ENCODE results near the gene LRP4. TPM values are rescaled to one million over a fixed set of nuclear protein-coding genes. Genes with fewer than 3 reads are reported as not detected.
A peak's percentile ranks its signal among the peaks of the same experiment; 100 is the strongest.

Gene LRP4
- total RNA-seq, 1 experiment from 2014 or later: 15.2 TPM

DNA sequence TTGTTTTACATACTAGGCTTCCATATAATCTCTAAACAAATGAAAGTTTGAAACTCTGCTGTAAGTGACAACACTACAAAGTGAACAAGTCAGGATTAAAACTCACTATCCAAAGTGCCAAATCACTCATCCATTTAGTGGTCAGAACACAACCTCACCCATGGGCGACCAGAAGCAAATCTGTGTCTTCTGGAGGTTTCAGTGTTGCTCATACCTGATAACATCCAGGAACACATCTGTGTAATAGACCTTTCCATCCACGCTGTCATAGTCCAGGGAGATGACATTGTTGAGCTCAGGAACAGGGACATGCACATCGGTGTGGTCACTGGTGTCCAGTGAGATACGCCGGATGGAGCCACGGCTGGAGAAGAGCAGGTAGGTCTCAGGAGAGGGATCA, 43.8 kb downstream of the LRP4 start:
- peak; percentile 12 for DNase-seq (ENCODE audit: low read depth)
- in situ Hi-C loops (cut with HindIII; ENCODE audit: low pct_unique_long_range_greater_than_20kb, low sequenced_read_pairs): no loop called here

DNA sequence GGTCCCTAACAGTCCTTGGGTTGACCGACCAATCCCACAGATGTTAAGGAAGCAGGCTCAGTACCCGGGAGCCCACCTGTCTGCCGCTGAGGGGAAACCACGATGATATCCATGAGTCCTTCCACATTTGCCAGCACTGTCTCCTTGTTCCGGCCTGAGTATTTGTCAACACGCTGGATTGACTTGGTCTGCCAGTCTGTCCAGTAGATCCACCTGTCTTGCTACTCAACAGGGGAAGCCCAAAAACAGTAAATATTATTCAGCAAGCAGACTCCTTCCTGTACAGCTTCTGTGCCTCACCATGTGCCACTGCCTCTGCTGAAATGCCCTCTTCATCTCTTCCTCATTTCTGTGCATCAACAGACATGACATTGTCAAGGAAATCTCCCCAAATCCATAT, 49.4 kb downstream of the LRP4 start:
- in situ Hi-C loops (cut with HindIII; ENCODE audit: low pct_unique_long_range_greater_than_20kb, low sequenced_read_pairs): no loop called here
- no peak for DNase-seq (ENCODE audit: low read depth)

DNA sequence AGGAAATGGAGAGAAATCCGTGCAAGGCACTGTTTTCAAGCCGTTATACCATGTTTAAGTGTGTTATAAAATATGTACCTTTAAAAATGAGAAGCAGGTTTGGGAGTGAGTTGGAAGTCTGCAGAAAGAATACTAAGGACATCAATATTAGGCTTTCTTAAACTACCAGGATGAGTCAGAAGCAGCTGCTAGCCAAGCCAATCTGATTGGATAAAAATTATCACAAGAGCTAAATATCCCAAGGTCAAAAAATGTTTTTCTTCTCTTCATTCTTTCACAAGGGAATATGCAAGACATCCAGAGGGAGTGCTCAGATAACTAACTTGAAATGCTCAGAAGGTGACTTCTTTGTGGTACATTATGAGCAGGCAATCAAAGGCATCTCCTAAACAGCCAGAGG, 53.0 kb downstream of the LRP4 start:
- in situ Hi-C loops (cut with HindIII; ENCODE audit: low pct_unique_long_range_greater_than_20kb, low sequenced_read_pairs): no loop called here
- DNase-seq (ENCODE audit: low read depth): no peak

DNA sequence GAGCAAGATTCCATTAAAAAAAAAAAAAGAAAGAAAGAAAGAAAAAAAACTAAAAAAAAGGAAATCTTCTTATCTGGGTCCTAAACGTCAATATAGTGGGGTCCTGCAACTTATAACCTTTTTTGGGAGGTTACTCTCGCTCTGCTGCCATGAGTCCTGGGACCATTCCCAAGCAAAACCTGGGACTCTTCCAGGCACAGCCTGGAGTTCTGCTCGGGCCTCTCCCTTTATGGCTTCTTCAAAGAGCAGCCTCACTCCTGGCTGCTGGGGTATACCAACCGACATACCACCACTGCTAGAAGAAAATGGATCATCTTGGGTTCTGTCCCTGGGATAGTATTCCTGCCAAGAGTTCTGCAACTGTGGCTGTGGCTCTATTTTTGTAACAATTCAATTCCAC, 58.1 kb downstream of the LRP4 start:
- in situ Hi-C loops (cut with HindIII; ENCODE audit: low pct_unique_long_range_greater_than_20kb, low sequenced_read_pairs): no loop called here
- DNase-seq (ENCODE audit: low read depth): no peak

DNA sequence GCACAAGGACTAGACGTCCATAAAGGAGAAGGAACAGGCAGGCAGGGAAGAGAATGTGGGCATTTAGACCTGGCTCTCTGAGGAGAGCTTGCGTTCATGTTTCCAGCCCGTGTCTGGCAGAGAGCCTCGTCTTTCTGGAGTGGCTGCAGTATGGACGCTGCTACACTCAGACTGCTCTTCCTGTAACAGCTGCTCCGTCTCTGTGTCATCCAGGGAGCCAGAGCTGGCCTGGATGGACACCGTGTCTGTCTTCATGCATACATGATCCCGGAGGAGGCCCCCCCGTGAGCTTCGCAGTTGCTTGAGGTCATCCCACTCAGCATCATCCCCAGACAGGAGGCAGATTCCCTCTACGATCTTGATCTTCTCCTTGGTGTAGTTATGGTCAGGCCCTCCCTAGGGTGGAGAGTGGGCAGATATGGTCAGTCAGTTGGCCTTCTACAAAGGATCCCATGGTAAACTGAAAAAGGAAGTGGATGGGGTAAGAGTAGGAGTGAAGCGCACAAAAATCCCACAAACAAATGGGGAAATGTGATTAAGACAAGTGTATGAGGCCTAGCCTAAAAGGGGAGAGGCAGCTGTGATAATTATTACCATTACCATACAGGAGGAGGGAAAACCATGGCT, 59.3 kb downstream of the LRP4 start:
- no peak for DNase-seq (ENCODE audit: low read depth)
- in situ Hi-C loops (cut with HindIII; ENCODE audit: low pct_unique_long_range_greater_than_20kb, low sequenced_read_pairs): no loop called here

DNA sequence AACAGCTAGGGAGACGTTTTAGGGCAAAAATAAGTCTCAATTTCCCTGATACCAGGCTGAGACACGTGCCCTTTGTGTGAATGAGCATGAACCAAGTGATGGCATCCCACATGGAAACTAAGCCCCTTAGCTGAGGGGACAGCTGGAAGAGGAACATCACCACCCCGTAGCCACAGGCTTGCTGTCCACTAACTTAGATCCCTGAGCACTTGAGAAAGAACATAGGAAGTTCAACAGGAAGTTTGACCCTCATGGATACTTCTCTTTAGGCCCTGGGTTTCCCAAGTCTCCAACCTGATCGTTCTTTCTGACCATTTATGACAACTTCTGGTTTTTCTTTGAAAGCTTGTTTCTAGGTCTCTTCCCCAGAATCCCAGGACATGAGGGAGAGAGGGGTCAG, 60.7 kb downstream of the LRP4 start:
- in situ Hi-C loops (cut with HindIII; ENCODE audit: low pct_unique_long_range_greater_than_20kb, low sequenced_read_pairs): no loop called here
- no peak for DNase-seq (ENCODE audit: low read depth)

DNA sequence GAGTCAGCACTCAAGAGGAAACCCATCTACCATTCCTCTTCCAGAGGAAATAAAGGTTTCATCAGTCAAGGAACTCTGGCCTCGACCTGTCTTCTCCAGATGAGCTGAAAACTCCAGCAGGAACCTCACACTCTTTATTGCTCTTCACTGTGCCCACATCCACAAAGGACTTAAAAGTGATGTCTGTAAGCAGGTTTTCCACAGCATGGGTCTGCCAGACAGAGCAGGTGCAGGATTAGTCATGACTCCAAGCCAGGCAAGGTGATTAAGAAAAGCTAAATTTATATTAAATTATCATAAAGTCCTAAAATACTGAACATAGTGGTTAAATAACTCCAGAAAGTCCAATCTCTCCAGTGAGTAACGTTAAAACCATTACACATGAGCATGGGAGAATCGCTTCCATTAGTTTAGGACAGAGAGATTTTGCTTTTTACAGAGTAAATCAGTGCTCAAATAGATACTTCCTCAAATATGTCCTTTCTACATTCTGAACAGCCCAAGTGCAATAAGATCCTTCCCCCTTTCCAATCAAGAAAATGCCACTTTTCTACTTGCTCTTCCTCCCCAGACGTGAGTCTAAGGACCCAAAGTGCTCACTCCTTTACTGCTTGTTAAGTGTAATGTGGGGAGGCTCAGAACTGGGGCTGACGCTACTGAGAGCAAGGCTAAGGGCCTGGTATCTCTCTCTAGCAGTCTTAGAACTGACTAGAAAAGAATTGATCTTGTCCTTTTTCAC, 61.6 kb downstream of the LRP4 start:
- no peak for DNase-seq (ENCODE audit: low read depth)
- in situ Hi-C loops (cut with HindIII; ENCODE audit: low pct_unique_long_range_greater_than_20kb, low sequenced_read_pairs): no loop called here

DNA sequence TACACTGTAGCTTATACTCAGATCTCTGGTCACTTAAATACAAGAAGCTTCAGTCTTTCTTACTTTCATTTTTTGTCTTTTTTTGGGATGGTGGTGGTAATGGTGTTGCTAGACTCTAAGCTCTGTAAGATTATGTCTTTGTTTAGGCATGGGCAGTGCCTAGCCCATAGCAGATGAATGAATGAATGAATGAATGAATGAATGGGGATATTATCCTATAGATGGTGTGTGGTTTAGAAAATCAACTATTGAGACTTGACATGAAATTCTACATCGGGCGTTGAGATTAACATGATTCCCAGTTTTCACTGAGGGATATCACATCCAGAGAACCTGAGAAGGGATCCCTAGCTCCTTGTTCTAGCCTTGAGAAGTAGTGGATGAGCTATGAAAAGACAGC, 62.5 kb downstream of the LRP4 start:
- in situ Hi-C loops (cut with HindIII; ENCODE audit: low pct_unique_long_range_greater_than_20kb, low sequenced_read_pairs): no loop called here

DNA sequence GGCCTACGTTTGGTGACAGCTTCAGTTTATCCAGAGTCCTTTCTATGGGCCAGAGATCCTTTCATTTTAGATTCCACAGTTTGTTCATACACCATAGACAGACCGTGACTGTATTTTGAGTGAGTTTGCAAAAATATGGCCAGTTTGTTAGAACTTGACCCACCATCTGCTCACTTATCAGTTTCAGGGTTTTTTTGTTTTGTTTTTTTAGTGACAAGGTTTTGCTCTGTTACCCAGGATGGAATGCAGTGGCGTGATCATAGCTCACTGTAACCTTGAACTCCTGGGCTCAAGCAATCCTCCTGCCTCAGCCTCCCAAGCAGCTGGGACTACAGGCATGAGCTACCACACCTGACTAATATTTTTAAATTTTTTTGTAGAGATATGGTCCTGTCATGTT, 63.2 kb downstream of the LRP4 start:
- no peak for DNase-seq (ENCODE audit: low read depth)
- in situ Hi-C loops (cut with HindIII; ENCODE audit: low pct_unique_long_range_greater_than_20kb, low sequenced_read_pairs): no loop called here

More for the DNA sequence above, 62.5 kb downstream of the LRP4 start:
- no peak for DNase-seq (ENCODE audit: low read depth)

DNA sequence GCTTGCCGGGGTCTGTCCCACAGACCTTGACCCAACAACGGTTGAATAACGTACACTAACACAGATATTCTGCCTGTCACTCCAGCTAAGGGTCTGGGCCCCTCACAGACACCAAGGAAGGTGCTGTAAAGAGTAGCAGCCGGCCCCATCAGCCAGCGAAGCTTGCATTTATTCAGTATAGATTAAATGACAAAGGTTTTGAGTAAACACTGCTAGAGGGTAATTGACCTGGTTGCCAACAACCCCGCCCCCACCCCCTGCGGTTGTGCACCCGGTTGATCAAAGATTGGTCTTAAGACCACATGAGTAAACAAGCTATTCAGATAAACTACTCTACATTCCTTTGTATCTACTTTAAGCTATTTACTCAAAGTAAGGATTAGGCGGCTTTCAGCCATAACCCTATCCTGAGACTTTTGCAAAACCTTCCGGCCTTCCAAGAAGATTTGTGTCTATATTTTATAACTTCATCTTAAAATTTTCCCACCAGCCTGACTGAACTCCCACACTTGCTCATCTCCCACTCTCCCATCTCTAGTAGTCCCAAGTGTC, 67.4 kb downstream of the LRP4 start:
- DNase-seq (ENCODE audit: low read depth): no peak

DNA sequence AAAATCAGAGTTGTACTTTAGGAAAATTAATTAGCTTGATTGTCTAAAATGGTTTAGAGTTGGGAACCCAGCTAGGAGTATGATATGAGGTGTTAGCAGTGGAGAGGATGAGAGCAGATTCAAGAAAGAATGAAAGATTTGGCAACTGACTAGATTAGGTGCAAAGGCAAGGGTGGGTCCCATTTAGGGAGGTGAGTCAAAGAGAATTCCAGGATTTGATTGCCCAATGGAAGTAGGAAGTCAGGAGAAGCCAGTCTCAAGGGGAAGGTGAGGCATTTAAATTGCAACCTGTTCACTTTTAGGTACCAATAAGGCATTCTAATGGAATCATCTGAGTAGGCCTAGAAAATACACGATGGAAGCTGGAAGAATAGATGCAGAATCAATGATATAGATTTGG, 68.7 kb downstream of the LRP4 start:
- no peak for DNase-seq (ENCODE audit: low read depth)
- in situ Hi-C loops (cut with HindIII; ENCODE audit: low pct_unique_long_range_greater_than_20kb, low sequenced_read_pairs): no loop called here

More for the DNA sequence above, 67.4 kb downstream of the LRP4 start:
- in situ Hi-C loops (cut with HindIII; ENCODE audit: low pct_unique_long_range_greater_than_20kb, low sequenced_read_pairs): no loop called here

DNA sequence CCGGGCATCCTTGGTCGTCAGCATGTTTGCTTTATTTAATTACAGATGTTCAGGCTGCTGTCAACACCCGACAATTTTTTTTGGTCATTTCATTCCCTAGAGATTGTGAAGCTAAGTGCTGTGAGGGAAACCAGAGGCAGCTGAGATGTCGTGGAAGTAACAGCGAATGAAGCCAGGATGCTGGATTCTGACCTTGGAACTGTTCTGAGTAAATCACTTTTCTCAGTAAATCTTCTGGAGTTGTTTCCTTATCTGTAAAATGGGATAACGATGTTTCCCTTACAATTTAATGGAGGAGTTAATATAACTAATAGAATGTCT, 71.9 kb downstream of the LRP4 start:
- in situ Hi-C loops (cut with HindIII; ENCODE audit: low pct_unique_long_range_greater_than_20kb, low sequenced_read_pairs): no loop called here
- no peak for DNase-seq (ENCODE audit: low read depth)

DNA sequence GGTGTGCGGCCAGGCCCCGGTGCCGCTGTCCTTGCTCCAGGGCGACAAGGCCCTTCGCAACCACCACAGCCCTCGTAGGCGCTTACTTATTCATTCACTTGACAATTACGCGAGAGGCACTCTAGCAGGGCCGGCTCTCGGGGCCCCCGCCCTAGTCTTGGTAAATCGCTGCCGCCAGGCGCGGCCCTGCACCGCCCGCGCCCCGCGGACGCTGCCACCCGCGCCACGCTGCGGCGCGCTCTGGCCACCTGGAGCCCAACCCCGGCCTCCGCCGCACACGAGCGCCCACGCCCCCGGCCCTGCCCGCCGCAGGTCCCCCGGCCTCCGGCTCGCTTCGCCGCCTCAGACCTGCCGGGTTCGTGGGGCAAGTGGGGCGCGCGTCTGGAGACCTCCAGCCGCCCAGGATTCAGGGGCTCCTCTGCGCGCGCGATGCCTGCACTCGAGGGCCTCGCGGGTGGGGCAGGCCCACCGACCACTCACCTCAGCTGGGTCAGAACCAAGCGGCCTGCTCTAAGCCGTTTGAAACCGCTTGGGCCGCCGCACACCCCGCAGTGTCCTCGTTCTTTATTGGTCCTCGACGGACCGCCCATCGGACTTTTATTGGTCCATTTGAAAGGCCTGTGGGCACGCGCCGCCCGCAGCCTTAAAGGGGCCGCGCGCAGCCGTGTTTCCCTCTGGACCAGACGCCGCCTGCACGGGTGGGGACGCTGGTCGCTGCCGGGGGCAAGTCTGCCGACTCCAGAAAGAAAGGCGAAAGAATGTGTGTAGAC, 72.4 kb downstream of the LRP4 start, which contains the start of gene CKAP5:
Gene CKAP5 (minus strand): TSS at position 541 of the 770 bp plus-strand sequence. CDS start 25,049 bp downstream, outside the sequence.
- in situ Hi-C loops (cut with HindIII; ENCODE audit: low pct_unique_long_range_greater_than_20kb, low sequenced_read_pairs): no loop called here
- DNase-seq (ENCODE audit: low read depth): peak; percentile 72

DNA sequence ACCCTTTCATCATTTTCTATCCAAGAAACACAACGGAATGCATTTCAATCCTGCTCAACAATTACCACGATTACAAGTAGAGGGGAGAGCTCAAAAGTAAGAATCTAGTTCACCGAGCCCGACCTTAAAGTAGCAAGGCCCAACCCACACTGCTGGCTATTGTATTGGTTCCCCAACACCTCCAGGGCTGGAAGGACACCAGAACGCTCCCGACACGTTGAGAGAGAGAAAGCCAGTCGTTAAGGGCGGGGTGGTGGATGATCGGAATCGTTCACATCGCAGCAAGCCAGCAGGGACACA, 73.0 kb downstream of the LRP4 start:
- in situ Hi-C loops (cut with HindIII; ENCODE audit: low pct_unique_long_range_greater_than_20kb, low sequenced_read_pairs): no loop called here
- peak; percentile 41 for DNase-seq (ENCODE audit: low read depth)

DNA sequence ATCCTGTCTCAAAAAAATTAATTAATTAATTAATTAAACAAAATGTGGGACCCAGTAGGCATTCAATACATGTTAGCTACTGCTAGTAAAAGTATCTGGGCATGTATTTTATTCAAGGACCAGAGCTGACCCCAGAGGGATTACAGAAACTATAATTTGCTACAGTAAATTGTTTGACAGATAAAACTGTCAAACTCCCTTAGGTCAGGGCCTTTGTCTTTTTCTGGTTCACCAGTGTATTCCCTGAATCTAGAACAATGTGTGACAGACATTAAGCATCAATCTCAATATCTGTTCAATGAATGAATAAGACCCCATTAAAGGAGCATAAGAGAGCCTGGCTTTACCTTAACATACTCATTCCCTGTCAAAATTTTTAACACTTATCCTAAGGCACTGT, 78.2 kb downstream of the LRP4 start:
- in situ Hi-C loops (cut with HindIII; ENCODE audit: low pct_unique_long_range_greater_than_20kb, low sequenced_read_pairs): no loop called here
- no peak for DNase-seq (ENCODE audit: low read depth)

DNA sequence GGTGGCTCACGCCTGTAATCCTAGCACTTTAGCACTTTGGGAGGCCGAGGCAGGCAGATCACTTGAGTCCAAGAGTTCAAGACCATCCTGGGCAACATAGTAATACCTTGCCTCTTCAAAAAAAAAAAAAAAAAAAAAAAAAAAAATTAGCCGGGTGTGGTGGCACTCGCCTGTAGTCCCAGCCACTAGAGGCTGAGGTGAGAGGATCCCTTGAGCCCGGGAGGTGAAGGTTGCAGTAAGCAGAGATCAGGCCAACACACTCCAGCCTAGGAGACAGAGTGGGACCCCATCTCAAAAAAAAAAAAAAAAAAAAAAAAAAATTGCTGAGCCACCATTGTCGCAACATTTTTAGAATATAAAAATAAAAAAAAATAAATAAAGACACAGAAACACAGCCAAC, 79.8 kb downstream of the LRP4 start:
- in situ Hi-C loops (cut with HindIII; ENCODE audit: low pct_unique_long_range_greater_than_20kb, low sequenced_read_pairs): no loop called here
- DNase-seq (ENCODE audit: low read depth): no peak

DNA sequence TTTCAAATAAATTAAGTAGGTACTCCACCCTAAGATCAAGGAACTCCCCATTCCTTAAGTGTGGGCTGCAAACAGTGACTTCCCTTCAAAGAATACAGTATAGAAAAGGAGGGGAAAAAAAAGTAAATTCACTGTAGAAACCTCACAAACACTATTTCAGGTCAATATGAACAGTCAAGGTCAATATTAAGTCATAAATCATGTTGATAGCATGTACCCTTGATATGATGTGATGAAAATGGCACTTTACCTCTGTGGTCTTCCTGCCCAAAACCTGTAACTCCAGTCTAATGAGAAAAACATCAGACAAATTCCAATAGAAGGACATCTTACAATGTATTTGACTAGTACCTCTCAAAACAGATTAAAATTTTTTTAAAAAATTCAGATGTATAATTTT, 80.5 kb downstream of the LRP4 start:
- DNase-seq (ENCODE audit: low read depth): no peak
- in situ Hi-C loops (cut with HindIII; ENCODE audit: low pct_unique_long_range_greater_than_20kb, low sequenced_read_pairs): no loop called here

DNA sequence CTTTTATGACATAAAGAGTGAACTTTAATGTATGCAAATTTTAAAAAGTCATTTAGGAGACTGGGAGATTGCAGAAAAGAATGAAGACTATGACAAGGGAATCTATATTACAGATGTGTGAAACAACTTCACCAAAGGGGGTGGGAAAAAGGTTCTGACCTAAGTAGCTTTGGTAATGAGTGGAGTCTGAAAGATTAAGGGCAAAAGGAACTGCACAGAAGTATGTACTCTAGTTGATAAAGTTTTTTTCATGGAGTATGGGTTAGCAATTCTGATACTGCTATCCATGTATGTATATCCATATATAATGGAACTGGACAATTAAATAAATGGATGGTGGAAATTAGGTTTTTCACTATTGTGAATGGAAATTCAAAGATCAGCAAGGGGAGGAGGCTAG, 81.5 kb downstream of the LRP4 start:
- in situ Hi-C loops (cut with HindIII; ENCODE audit: low pct_unique_long_range_greater_than_20kb, low sequenced_read_pairs): no loop called here
- no peak for DNase-seq (ENCODE audit: low read depth)

DNA sequence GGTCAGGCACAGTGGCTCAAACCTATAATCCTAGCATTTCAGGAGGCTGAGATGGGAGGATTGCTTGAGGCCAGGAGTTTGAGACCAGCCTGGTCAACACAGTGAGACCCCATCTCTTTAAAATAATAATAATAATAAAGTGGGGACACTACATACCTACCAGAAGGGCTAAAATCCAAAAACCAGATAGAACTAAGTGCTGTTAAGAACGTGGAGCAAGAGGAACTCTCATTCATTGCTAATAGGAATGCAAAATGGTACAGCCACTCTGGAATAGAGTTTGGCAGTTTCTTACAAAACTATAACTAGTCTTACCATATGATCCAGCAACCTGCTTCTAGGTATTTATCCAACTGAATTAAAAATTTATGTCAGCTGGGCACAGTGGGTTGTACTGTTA, 81.9 kb downstream of the LRP4 start:
- no peak for DNase-seq (ENCODE audit: low read depth)
- in situ Hi-C loops (cut with HindIII; ENCODE audit: low pct_unique_long_range_greater_than_20kb, low sequenced_read_pairs): no loop called here

All from Caki2 (cell line).